Measurements from ENCODE around the gene ARID1B.
A peak's percentile ranks its signal among the peaks of the same experiment; 100 is the strongest.

Gene ARID1B

DNA sequence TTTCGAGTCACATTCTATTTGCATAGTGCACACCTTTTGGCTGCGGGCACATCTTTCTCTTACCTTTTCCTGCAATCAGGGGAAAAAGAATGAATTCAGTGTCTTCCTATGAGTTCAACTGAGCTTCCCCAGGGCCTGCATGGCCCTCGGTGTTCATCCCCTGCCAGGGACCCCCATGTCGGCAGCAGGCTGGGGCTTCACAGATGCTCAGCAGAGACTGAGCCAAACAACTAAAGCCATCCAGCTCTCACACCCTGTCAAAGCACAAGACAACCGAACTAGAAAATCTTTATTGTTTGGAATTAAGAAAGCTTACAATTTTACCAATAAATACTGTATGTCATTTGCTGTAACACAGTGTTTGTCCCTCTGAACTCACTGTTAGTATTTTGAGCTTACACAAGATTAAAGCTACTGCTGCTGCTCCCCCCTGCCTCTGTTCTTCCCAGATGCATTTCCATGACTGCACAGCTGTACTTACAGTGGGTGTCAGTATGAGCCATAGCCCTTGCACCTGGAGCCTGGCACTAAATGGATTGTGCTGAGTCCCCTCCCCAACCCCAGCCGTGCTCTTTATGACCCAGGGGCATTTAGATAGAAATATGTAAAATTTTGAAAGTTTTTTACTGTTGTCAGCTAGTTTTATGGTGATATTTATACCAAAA, 340.4 kb downstream of the ARID1B start:
- TF ChIP-seq, protein P1, sequence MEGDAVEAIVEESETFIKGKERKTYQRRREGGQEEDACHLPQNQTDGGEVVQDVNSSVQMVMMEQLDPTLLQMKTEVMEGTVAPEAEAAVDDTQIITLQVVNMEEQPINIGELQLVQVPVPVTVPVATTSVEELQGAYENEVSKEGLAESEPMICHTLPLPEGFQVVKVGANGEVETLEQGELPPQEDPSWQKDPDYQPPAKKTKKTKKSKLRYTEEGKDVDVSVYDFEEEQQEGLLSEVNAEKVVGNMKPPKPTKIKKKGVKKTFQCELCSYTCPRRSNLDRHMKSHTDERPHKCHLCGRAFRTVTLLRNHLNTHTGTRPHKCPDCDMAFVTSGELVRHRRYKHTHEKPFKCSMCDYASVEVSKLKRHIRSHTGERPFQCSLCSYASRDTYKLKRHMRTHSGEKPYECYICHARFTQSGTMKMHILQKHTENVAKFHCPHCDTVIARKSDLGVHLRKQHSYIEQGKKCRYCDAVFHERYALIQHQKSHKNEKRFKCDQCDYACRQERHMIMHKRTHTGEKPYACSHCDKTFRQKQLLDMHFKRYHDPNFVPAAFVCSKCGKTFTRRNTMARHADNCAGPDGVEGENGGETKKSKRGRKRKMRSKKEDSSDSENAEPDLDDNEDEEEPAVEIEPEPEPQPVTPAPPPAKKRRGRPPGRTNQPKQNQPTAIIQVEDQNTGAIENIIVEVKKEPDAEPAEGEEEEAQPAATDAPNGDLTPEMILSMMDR (IDR thresholded peaks at IDR 0.05) = no peak
- no peaks in the 10 kb centered on the region for H3K9me3 ChIP-seq
- no peak for DNase-seq

DNA sequence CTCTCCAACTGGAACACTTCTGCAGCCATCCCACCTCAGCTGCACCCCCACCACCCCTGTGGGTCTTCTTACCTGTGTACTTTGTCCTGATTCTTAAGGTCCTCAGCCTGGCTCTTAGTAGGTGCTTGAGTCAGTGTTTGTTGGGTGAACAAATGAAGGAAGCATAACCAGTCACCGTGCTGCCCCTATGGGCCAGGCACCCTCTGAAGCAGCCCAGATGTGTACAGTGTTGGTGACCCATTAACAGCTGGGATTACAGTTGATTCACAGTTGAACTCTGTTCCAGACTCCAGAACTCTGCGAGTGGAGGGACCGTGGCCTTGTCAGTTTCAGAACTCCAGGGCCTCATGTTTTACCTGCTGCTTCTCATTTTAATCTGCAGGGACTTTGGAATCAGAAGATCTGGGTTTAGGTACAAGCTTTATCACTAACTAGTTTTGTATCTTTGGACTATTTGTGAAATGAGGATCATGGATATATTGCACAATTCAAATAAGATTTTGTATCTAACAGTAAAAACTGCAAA, 342.4 kb downstream of the ARID1B start:
- H3K9me3 ChIP-seq = no peaks in the 10 kb centered on the region
- no peaks in the 10 kb centered on the region for H3K27me3 ChIP-seq
- H3K4me1 ChIP-seq = peaks cover 0 to 22% (median 0%) of the 10 kb centered on the region in 4 donors
- no peak overlapping the region for H3K4me3 ChIP-seq
- intact Hi-C loops (cut with DNase I; ENCODE audit: low total_unique reads) = no loop called here
- H3K36me3 ChIP-seq = peaks cover 0 to 10% (median 0%) of the 10 kb centered on the region in 3 donors
- TF ChIP-seq, protein P1 (IDR thresholded peaks at IDR 0.05) = no peak
- no peak overlapping the region for H3K27ac ChIP-seq
- no peak for DNase-seq

More for the DNA sequence above, 340.4 kb downstream of the ARID1B start:
- peaks cover 0 to 20% (median 10%) of the 10 kb centered on the region in 3 donors for H3K36me3 ChIP-seq
- no peak overlapping the region for H3K4me3 ChIP-seq
- H3K4me1 ChIP-seq = peaks cover 0 to 22% (median 0%) of the 10 kb centered on the region in 4 donors
- no peaks in the 10 kb centered on the region for H3K27me3 ChIP-seq
- H3K27ac ChIP-seq = no peak overlapping the region
- intact Hi-C loops (cut with DNase I; ENCODE audit: low total_unique reads) = no loop called here

DNA sequence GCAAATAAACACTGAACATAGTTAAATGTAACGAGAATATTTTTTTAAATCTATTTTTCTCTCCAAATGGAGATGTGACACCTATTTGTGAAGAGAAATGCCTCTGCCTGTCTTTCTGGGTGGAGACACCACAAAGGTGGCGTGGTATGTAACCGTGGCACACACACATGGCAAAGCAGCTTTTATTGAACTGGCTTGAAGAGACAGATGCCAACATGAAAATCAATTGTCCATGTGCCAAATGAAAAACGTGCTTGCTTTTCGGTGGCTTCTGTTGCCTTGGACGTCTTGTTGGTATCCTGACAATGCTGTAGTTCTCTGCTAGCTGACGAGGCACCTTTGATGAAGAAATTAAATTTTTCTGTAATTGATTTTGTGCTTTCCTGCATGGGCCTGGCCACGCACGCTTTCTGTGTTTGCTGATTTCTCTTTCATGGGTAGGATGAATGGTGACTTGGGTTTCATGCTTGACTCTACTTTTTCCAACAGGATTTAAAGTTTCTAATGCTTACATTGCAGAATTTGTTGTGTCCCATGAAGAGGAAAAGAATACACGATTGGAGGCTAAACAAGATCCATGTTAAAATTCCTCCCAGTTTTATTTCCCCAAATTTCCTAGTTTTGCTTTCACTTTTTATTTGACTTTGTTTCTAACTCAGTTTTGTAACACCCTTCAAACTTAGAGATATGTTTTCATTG, 343.5 kb downstream of the ARID1B start:
- peak overlapping the region in 1 of 2 donors; percentile 3 for H3K27ac ChIP-seq
- no peaks in the 10 kb centered on the region for H3K27me3 ChIP-seq
- H3K36me3 ChIP-seq = peaks cover 0 to 8% (median 0%) of the 10 kb centered on the region in 3 donors
- no peaks in the 10 kb centered on the region for H3K9me3 ChIP-seq
- no peak for DNase-seq
- intact Hi-C loops (cut with DNase I; ENCODE audit: low total_unique reads) = no loop called here
- TF ChIP-seq, protein P1 (IDR thresholded peaks at IDR 0.05) = no peak
- H3K4me1 ChIP-seq = peaks cover 0 to 22% (median 0%) of the 10 kb centered on the region in 4 donors
- H3K4me3 ChIP-seq = no peak overlapping the region

DNA sequence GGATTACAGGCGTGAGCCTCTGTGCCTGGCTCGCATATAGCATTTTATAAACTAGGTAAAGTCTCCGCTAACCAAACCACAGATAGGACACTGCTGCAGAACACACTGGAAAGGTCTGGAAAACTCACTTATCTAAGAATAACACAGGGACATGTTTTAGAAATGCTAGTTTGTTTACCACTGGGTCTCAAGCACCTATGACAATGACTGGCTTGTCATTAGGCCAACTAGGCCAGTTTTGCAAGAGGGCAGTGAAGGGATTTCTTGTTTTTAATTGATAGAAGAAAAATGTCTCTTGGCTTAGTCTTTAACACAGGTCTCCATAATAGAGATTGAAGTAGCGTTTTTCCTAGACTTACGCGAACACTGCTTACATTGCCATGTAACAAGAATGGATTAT, 344.7 kb downstream of the ARID1B start:
- DNase-seq = peak in 1 of 2 donors; percentile 43
- Histone ChIP-seq H3K36me3 (peaks cover 0 to 8% (median 0%) of the 10 kb centered on the region in 3 donors), H3K27ac (no peak overlapping the region), H3K4me1 (peaks cover 0 to 22% (median 0%) of the 10 kb centered on the region in 4 donors), H3K4me3 (no peak overlapping the region), H3K27me3 (no peaks in the 10 kb centered on the region), H3K9me3 (no peaks in the 10 kb centered on the region)
- intact Hi-C loops (cut with DNase I; ENCODE audit: low total_unique reads) = no loop called here
- TF ChIP-seq, protein P1 (IDR thresholded peaks at IDR 0.05) = no peak

DNA sequence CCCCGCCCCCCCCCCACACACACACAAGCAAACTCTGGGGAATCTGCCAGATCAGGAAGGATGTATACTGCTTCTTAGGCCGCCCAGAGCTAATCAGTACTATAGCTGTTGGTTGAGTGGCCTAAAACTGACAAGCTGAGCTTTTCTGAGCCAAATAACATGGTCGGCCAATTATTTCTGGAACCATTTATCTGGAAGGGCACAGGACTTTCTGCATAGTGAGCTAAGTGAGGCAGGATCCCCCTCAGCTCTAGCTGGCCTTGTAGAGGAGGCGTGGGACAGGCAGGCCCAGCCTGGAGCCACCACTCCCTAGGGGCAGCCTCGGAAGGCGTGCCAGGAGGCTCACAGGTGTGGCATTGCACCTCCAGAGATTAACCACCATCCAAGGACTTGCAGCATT, 346.1 kb downstream of the ARID1B start:
- no peak overlapping the region for H3K27ac ChIP-seq
- TF ChIP-seq, protein P1 (IDR thresholded peaks at IDR 0.05) = no peak
- H3K27me3 ChIP-seq = no peaks in the 10 kb centered on the region
- intact Hi-C loops (cut with DNase I; ENCODE audit: low total_unique reads) = no loop called here
- H3K4me1 ChIP-seq = peaks cover 0 to 22% (median 0%) of the 10 kb centered on the region in 4 donors
- H3K9me3 ChIP-seq = no peaks in the 10 kb centered on the region
- DNase-seq = no peak
- no peak overlapping the region for H3K4me3 ChIP-seq
- peaks cover 0 to 8% (median 0%) of the 10 kb centered on the region in 3 donors for H3K36me3 ChIP-seq
